HCT116 (cell line): ENCODE results near the gene WWTR1. TPM values are rescaled to one million over a fixed set of nuclear protein-coding genes. Genes with fewer than 3 reads are reported as not detected.

ENCODE experiments used
- ATAC-seq: fragments of 200-7000 bp; cut with Tn5 transposase; 2 replicates; pipeline ENCODE4 v1.9.1; 2020; ENCODE audit warnings: mild to moderate bottlenecking, moderate library complexity
- BruUV-seq: library from RNA; stranded (reverse); fragments of 400-500 nt; replicated peaks from 2 replicates; lab custom pipeline; 2021; lab: Mats Ljungman, UMichigan
- CTCF ChIA-PET: fragments of 300-600 bp; sonication (Branson Sonifier 250); formaldehyde crosslinking; loops from one replicate; lab custom pipeline; 2021; ENCODE audit warnings: antibody characterized with exemption; lab: Charles Lee
- POLR2A ChIA-PET: fragments of 300-600, 350-600 bp; sonication (Branson Sonifier 250); formaldehyde crosslinking; loops from one replicate; lab custom pipeline; 2021; ENCODE audit warnings: antibody characterized with exemption; lab: Charles Lee
- RAD21 ChIA-PET, 2 experiments: fragments of 300-600 bp; sonication (Branson Sonifier 250); formaldehyde crosslinking; loops; one replicate each; lab custom pipeline; 2023; ENCODE audit warnings: low total read pairs in 2 of 2; ENCODE audit not compliant: uncharacterized antibody in 2 of 2, unreplicated experiment in 2 of 2, low non-redundant PET in 1 of 2; lab: Charles Lee
- DNase-seq: peaks from one replicate; pipeline ENCODE4 v3.0.0-alpha.2; 2010; ENCODE audit warnings: low read depth, low spot score
- H2AFZ ChIP-seq: fragments of 200-600 bp; shearing (Covaris generic), sonication (generic); 2 replicates; pipeline ENCODE4 v1.6.1; 2017; ENCODE audit warnings: low read depth, mixed run types, mixed read lengths, antibody characterized with exemption, low read length; ENCODE audit not compliant: poor library complexity, severe bottlenecking
- H3K27ac ChIP-seq: 2 replicates; pipeline ENCODE4 v1.5.1; 2012; ENCODE audit warnings: low read depth, low read length
- H3K27me3 ChIP-seq: fragments of 200-600 bp; sonication (generic); 2 replicates; pipeline ENCODE4 v1.6.1; 2016; ENCODE audit warnings: mixed run types, low read length, mixed read lengths; ENCODE audit not compliant: insufficient read depth
- H3K36me3 ChIP-seq, 2 experiments: fragments of 200-500 bp in 1 of 2; fragments of 200-600 bp in 1 of 2; sonication (Bioruptor generic) in 1 of 2; sonication (generic) in 1 of 2; 2 replicates each; pipeline versions ENCODE4 v1.5.1 to v1.6.1; 2014 to 2016; ENCODE audit warnings: low read length in 2 of 2, inconsistent platforms in 1 of 2, mixed read lengths in 1 of 2, mixed run types in 1 of 2; ENCODE audit not compliant: insufficient read depth in 2 of 2, control insufficient read depth in 1 of 2
- H3K4me1 ChIP-seq, 2 experiments: fragments of 200-600 bp in 1 of 2; sonication (generic) in 1 of 2; 2 replicates each; pipeline versions ENCODE4 v1.5.1 to v1.6.1; 2012 to 2017; ENCODE audit warnings: low read length in 2 of 2, inconsistent platforms in 1 of 2, mild to moderate bottlenecking in 1 of 2, mixed read lengths in 1 of 2, mixed run types in 1 of 2, moderate library complexity in 1 of 2; ENCODE audit not compliant: insufficient read depth in 2 of 2, control insufficient read depth in 1 of 2
- H3K4me2 ChIP-seq: fragments of 200-600 bp; sonication (generic); 2 replicates; pipeline ENCODE4 v1.6.1; 2017; ENCODE audit warnings: mixed run types, low read length, mixed read lengths
- H3K4me3 ChIP-seq, 2 experiments: fragments of 200-600 bp in 1 of 2; sonication (generic) in 1 of 2; replicated peaks in 1 of 2; 2 replicates each; pipeline ENCODE4 v1.5.1; 2011 to 2016; ENCODE audit warnings: low read length in 2 of 2, control low read depth in 1 of 2, low read depth in 1 of 2, mild to moderate bottlenecking in 1 of 2, mixed read lengths in 1 of 2, mixed run types in 1 of 2
- H3K79me2 ChIP-seq: fragments of 200-600 bp; sonication (generic); 2 replicates; pipeline ENCODE4 v1.6.1; 2017; ENCODE audit warnings: mild to moderate bottlenecking, mixed run types, low read length, moderate library complexity, mixed read lengths; ENCODE audit not compliant: insufficient read depth
- H3K9ac ChIP-seq: fragments of 200-600 bp; sonication (generic); 2 replicates; pipeline ENCODE4 v1.6.1; 2016; ENCODE audit warnings: low read length, mixed read lengths
- H3K9me2 ChIP-seq: fragments of 200-600 bp; sonication (generic), shearing (Covaris generic); 2 replicates; pipeline ENCODE4 v1.6.1; 2017; ENCODE audit warnings: mixed run types, mild to moderate bottlenecking, moderate library complexity; ENCODE audit not compliant: insufficient read depth
- H3K9me3 ChIP-seq, 2 experiments: fragments of 200-500 bp in 1 of 2; fragments of 200-600 bp in 1 of 2; sonication (Bioruptor generic) in 1 of 2; sonication (generic) in 1 of 2; 2 replicates each; pipeline ENCODE4 v1.6.1; 2014 to 2017; ENCODE audit warnings: low read length in 2 of 2, mixed read lengths in 2 of 2, inconsistent platforms in 1 of 2, low read depth in 1 of 2, mild to moderate bottlenecking in 1 of 2, mixed run types in 1 of 2, moderate library complexity in 1 of 2; ENCODE audit not compliant: control insufficient read depth in 1 of 2, insufficient read depth in 1 of 2
- H4K20me1 ChIP-seq: fragments of 200-600 bp; sonication (generic), shearing (Covaris generic); 2 replicates; pipeline ENCODE4 v1.6.1; 2017; ENCODE audit warnings: mixed run types, mild to moderate bottlenecking, moderate library complexity; ENCODE audit not compliant: insufficient read depth
- CBX3 ChIP-seq: IDR thresholded peaks from 2 replicates; pipeline ENCODE4 v1.6.1; 2012; ENCODE audit warnings: low read depth
- EGR1 ChIP-seq: IDR thresholded peaks from 2 replicates; pipeline ENCODE4 v1.6.1; 2012; ENCODE audit warnings: low read depth
- ELF1 ChIP-seq: IDR thresholded peaks from 2 replicates; pipeline ENCODE4 v1.6.1; 2012; ENCODE audit warnings: low read depth, borderline replicate concordance
- EZH2 ChIP-seq: fragments of 200-600 bp; sonication (generic); IDR thresholded peaks from 2 replicates; pipeline ENCODE4 v1.6.1; 2017; ENCODE audit warnings: antibody characterized with exemption, mixed run types
- FOSL1 ChIP-seq: IDR thresholded peaks from 2 replicates; pipeline ENCODE4 v1.6.1; 2012; ENCODE audit warnings: low read depth
- MAX ChIP-seq: IDR thresholded peaks from 2 replicates; pipeline ENCODE4 v1.6.1; 2012
- POLR2A ChIP-seq: IDR thresholded peaks from 2 replicates; pipeline ENCODE4 v1.7.0; 2011; ENCODE audit warnings: borderline replicate concordance; ENCODE audit not compliant: insufficient read depth, insufficient read length; ENCODE audit errors: extremely low read depth
- POLR2AphosphoS5 ChIP-seq: IDR thresholded peaks from 2 replicates; pipeline ENCODE4 v1.6.1; 2011; ENCODE audit warnings: mild to moderate bottlenecking, low read depth, low read length, moderate library complexity
- RAD21 ChIP-seq: IDR thresholded peaks from 2 replicates; pipeline ENCODE4 v1.6.1; 2012; ENCODE audit warnings: low read depth, mild to moderate bottlenecking
- SP1 ChIP-seq: IDR thresholded peaks from 2 replicates; pipeline ENCODE4 v1.6.1; 2012; ENCODE audit warnings: low read depth
- YY1 ChIP-seq: IDR thresholded peaks from 2 replicates; pipeline ENCODE4 v1.6.1; 2011; ENCODE audit warnings: low read length, low read depth, moderate library complexity, mild to moderate bottlenecking; ENCODE audit not compliant: insufficient replicate concordance; ENCODE audit errors: extremely low read depth
- ZFX ChIP-seq: fragments of 450-650 bp; IDR thresholded peaks from 2 replicates; pipeline ENCODE4 v1.6.1; 2017
- intact Hi-C: fragments of 100-400 bp; cut with micrococcal nuclease; formaldehyde crosslinking; loops from 2 replicates; pipeline ENCODE4 v1.10.0; 2022
- total RNA-seq: library from RNA; stranded (reverse); gene quantifications from one replicate; pipeline ENCODE4 v1.2.1, GENCODE V29; 2021; ENCODE audit not compliant: unreplicated experiment
- TF ChIP-seq, protein P1 (sequence below): IDR thresholded peaks from 2 replicates; pipeline ENCODE4 v1.6.1; 2012
- TF ChIP-seq, protein P2 (sequence below): IDR thresholded peaks from 2 replicates; pipeline ENCODE4 v1.6.1; 2012; ENCODE audit warnings: low read depth

Gene WWTR1
- total RNA-seq, 1 experiment from 2014 or later, result 46.9 TPM

- ChIA-PET CTCF (interaction anchor here (1.1 to 1.9 kb wide), 4 partner anchors 9 to 221 kb away, joined by 4 to 8 read pairs (median 6); no protein-coding TSS in a partner anchor), POLR2A (interaction anchor here (0.5 to 3.0 kb wide), 4 partner anchors 10 to 71 kb away, joined by 3 to 12 read pairs (median 8); no protein-coding TSS in a partner anchor), RAD21 (no interaction called here)
- Histone ChIP-seq H3K36me3 (no peaks in the 10 kb centered on the region), H3K9me3 (no peaks in the 10 kb centered on the region), H4K20me1 (no peaks in the 10 kb centered on the region), H2AFZ (no peak overlapping the region), H3K79me2 (peaks cover 50% of the 10 kb centered on the region), H3K9ac (peak overlapping the region; percentile 41), H3K27ac (peak overlapping the region; percentile 73), H3K4me2 (peak overlapping the region; percentile 77), H3K27me3 (no peaks in the 10 kb centered on the region), H3K4me1 (peaks cover 73 to 74% of the 10 kb centered on the region in 2 experiments), H3K9me2 (no peaks in the 10 kb centered on the region), H3K4me3 (peak overlapping the region in 1 of 2 experiments; percentile 43; a peak in 1 of 4 replicates)
- intact Hi-C loops, result no loop called here
- ATAC-seq (0 out of 2 replicates have a peak, but pooled peaks have one; percentile 4), DNase-seq (no peak)
- BruUV-seq, result no TSS peak
- no peak for TF ChIP-seq MAX
- TF ChIP-seq EGR1, result 0 out of 2 replicates have a peak, but pooled peaks have one; percentile 8
- TF ChIP-seq, protein P1, sequence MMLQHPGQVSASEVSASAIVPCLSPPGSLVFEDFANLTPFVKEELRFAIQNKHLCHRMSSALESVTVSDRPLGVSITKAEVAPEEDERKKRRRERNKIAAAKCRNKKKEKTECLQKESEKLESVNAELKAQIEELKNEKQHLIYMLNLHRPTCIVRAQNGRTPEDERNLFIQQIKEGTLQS, result no peak
- no peak for TF ChIP-seq EZH2
- no peak for TF ChIP-seq ZFX
These were observed 70.4 kb downstream of the WWTR1 start for GRCh38 chr3:149587383-149587782.

DNA sequence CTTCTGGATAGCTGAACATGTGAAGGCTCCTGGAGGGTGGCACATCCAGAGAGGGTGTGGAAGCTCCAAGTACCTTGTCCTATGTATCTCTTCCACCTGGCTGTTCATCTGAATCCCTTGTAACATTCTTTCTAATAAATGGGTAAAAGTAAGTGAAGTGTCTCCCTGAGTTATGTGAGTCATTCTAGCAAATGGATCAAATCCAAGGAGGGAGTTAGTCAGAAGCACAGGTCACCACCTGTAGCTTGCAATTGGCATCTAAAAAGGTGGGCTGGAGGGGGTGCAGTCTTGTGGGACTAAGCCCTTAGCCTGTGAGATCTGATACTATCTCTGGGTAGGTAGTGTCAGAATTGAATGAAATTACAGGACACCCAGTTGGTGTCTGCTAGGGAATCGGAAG lies 71.0 kb downstream of the WWTR1 start:
- BruUV-seq, result no TSS peak
- no peaks in the 10 kb centered on the region for H3K27me3 ChIP-seq
- H3K79me2 ChIP-seq, result peaks cover 48% of the 10 kb centered on the region
- H3K4me1 ChIP-seq, result peaks cover 78% of the 10 kb centered on the region in 2 experiments
- ATAC-seq, result peak; percentile 67
- POLR2A ChIA-PET, result interaction anchor here (0.5 to 3.0 kb wide), 5 partner anchors 11 to 72 kb away, joined by 3 to 12 read pairs (median 4); partner anchors contain the start of gene WWTR1
- H3K9me2 ChIP-seq, result no peaks in the 10 kb centered on the region
- no peaks in the 10 kb centered on the region for H3K36me3 ChIP-seq
- no peak overlapping the region for H2AFZ ChIP-seq
- no peaks in the 10 kb centered on the region for H3K9me3 ChIP-seq
- CTCF ChIA-PET, result interaction anchor here (0.7 to 1.9 kb wide), 4 partner anchors 9 to 221 kb away, joined by 3 to 8 read pairs (median 4); no protein-coding TSS in a partner anchor
- peak overlapping the region; percentile 73 for H3K27ac ChIP-seq
- DNase-seq, result peak; percentile 82
- intact Hi-C loops, result no loop called here
- H4K20me1 ChIP-seq, result no peaks in the 10 kb centered on the region
- peak overlapping the region; percentile 77 for H3K4me2 ChIP-seq
- RAD21 ChIA-PET, result no interaction called here
- H3K9ac ChIP-seq, result peak overlapping the region; percentile 41
- H3K4me3 ChIP-seq, result peak overlapping the region in 1 of 2 experiments; percentile 43; a peak in 2 of 4 replicates
- peak; percentile 45; the same call in 1 of the 2 replicates for TF ChIP-seq POLR2AphosphoS5
- no peak for TF ChIP-seq ELF1
- TF ChIP-seq FOSL1, result peak; percentile 90
- TF ChIP-seq EZH2, result no peak
- TF ChIP-seq SP1, result peak; percentile 91
- no peak for TF ChIP-seq POLR2A
- TF ChIP-seq RAD21, result peak; percentile 29; the same call in 1 of the 2 replicates
- no peak for TF ChIP-seq YY1
- TF ChIP-seq CBX3, result peak; percentile 97
- TF ChIP-seq, protein P2, sequence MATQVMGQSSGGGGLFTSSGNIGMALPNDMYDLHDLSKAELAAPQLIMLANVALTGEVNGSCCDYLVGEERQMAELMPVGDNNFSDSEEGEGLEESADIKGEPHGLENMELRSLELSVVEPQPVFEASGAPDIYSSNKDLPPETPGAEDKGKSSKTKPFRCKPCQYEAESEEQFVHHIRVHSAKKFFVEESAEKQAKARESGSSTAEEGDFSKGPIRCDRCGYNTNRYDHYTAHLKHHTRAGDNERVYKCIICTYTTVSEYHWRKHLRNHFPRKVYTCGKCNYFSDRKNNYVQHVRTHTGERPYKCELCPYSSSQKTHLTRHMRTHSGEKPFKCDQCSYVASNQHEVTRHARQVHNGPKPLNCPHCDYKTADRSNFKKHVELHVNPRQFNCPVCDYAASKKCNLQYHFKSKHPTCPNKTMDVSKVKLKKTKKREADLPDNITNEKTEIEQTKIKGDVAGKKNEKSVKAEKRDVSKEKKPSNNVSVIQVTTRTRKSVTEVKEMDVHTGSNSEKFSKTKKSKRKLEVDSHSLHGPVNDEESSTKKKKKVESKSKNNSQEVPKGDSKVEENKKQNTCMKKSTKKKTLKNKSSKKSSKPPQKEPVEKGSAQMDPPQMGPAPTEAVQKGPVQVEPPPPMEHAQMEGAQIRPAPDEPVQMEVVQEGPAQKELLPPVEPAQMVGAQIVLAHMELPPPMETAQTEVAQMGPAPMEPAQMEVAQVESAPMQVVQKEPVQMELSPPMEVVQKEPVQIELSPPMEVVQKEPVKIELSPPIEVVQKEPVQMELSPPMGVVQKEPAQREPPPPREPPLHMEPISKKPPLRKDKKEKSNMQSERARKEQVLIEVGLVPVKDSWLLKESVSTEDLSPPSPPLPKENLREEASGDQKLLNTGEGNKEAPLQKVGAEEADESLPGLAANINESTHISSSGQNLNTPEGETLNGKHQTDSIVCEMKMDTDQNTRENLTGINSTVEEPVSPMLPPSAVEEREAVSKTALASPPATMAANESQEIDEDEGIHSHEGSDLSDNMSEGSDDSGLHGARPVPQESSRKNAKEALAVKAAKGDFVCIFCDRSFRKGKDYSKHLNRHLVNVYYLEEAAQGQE, result no peak
- TF ChIP-seq, protein P1, result 0 out of 2 replicates have a peak, but pooled peaks have one; percentile 23
- TF ChIP-seq ZFX, result no peak
